A549 (cell line): ENCODE results near the gene ARHGAP26. TPM values are rescaled to one million over a fixed set of nuclear protein-coding genes. Genes with fewer than 3 reads are reported as not detected.

Experiments
- ATAC-seq, 2 experiments: fragments of 200-7000 bp in 1 of 2; fragments of >200 bp in 1 of 2; cut with Nextera tagmentation in 1 of 2; cut with Tn5 transposase in 1 of 2; 3 replicates each; pipeline versions ENCODE4 v1.8.0 to v1.9.1; 2018 to 2020; ENCODE audit warnings: mild to moderate bottlenecking in 1 of 2, moderate library complexity in 1 of 2
- CTCF ChIA-PET: fragments of 300-600 bp; sonication (Branson Sonifier 250); formaldehyde crosslinking; extraction: SDS; loops from one replicate; lab custom pipeline; 2021; ENCODE audit warnings: antibody characterized with exemption, inconsistent platforms; lab: Yijun Ruan, JAX
- POLR2A ChIA-PET: fragments of 350-600 bp; formaldehyde crosslinking; extraction: SDS; loops from one replicate; lab custom pipeline; 2021; ENCODE audit warnings: antibody characterized with exemption, inconsistent platforms; lab: Yijun Ruan, JAX
- DNase-seq, 2 experiments: peaks; one replicate each; pipeline versions ENCODE4 v3.0.0 to v3.0.0-alpha.2; 2011 to 2016; ENCODE audit warnings: low read depth in 1 of 2, low spot score in 1 of 2
- FAIRE-seq: peaks from 2 replicates; lab custom pipeline; 2011; peaks lifted over from hg19 to GRCh38; lab: Jason Lieb, UNC
- H3K27ac ChIP-seq, 2 experiments: fragments of >200 bp; sonication (Bioruptor Twin); formaldehyde crosslinking; 3 replicates each; pipeline ENCODE4 v1.5.1; 2016 to 2017
- H3K4me1 ChIP-seq: fragments of >200 bp; sonication (Bioruptor Twin); formaldehyde crosslinking; 3 replicates; pipeline ENCODE4 v1.6.1; 2016
- H3K4me2 ChIP-seq: fragments of >200 bp; sonication (Bioruptor Twin); formaldehyde crosslinking; 3 replicates; pipeline ENCODE4 v1.6.1; 2016
- H3K4me3 ChIP-seq: fragments of >200 bp; sonication (Bioruptor Twin); formaldehyde crosslinking; 3 replicates; pipeline ENCODE4 v1.5.1; 2016
- H3K9me3 ChIP-seq: fragments of >200 bp; sonication (Bioruptor Twin); formaldehyde crosslinking; 3 replicates; pipeline ENCODE4 v1.6.1; 2016
- CBX2 ChIP-seq: fragments of 200-600 bp; sonication (generic); IDR thresholded peaks from 2 replicates; pipeline ENCODE4 v1.6.1; 2016; ENCODE audit warnings: low read depth, mild to moderate bottlenecking, borderline replicate concordance
- CEBPB ChIP-seq, 2 experiments: fragments of >200 bp in 1 of 2; sonication (Bioruptor Twin) in 1 of 2; formaldehyde crosslinking in 1 of 2; IDR thresholded peaks; 2 replicates each; pipeline ENCODE4 v1.6.1; 2012 to 2016
- CHD2 ChIP-seq: fragments of 150-350 bp; IDR thresholded peaks from 2 replicates; pipeline ENCODE4 v1.6.1; 2014; ENCODE audit warnings: low read length; ENCODE audit not compliant: partially characterized antibody
- EHF ChIP-seq: fragments of 250-450 bp; sonication (Bioruptor Pico); IDR thresholded peaks from 2 replicates; pipeline ENCODE4 v1.5.0; 2020; ENCODE audit warnings: mild to moderate bottlenecking
- ESRRA ChIP-seq: fragments of 150-350 bp; IDR thresholded peaks from 2 replicates; pipeline ENCODE4 v1.6.1; 2014; ENCODE audit warnings: mild to moderate bottlenecking, low read length, borderline replicate concordance
- FOSB ChIP-seq: fragments of 250-450 bp; sonication (Bioruptor Pico); IDR thresholded peaks from 2 replicates; pipeline ENCODE4 v1.5.0; 2020; ENCODE audit warnings: mild to moderate bottlenecking, moderate library complexity
- FOSL2 ChIP-seq, 2 experiments: fragments of 450-650 bp in 1 of 2; fragments of >200 bp in 1 of 2; sonication (Bioruptor Twin) in 1 of 2; formaldehyde crosslinking; IDR thresholded peaks; 2 replicates each; pipeline versions ENCODE4 v1.5.0 to v1.6.1; 2016 to 2020; ENCODE audit warnings: mild to moderate bottlenecking in 1 of 2, moderate library complexity in 1 of 2
- FOXS1 ChIP-seq: fragments of 250-450 bp; sonication (Bioruptor Pico); IDR thresholded peaks from 2 replicates; pipeline ENCODE4 v1.5.0; 2020; ENCODE audit warnings: mild to moderate bottlenecking, moderate library complexity
- HOXB13 ChIP-seq: fragments of 250-450 bp; sonication (Bioruptor Pico); IDR thresholded peaks from 2 replicates; pipeline ENCODE4 v1.5.0; 2020; ENCODE audit warnings: low read depth, mild to moderate bottlenecking, moderate library complexity
- HOXB5 ChIP-seq: fragments of 250-450 bp; sonication (Bioruptor Pico); IDR thresholded peaks from 2 replicates; pipeline ENCODE4 v1.5.0; 2020; ENCODE audit warnings: mild to moderate bottlenecking, moderate library complexity
- JUN ChIP-seq, 2 experiments: fragments of >200 bp; sonication (Bioruptor Twin); formaldehyde crosslinking; IDR thresholded peaks; 2 replicates in 1 of 2; 3 replicates in 1 of 2; pipeline ENCODE4 v1.6.1; 2016 to 2017
- MAFK ChIP-seq: fragments of 450-650 bp; IDR thresholded peaks from 2 replicates; pipeline ENCODE4 v1.6.1; 2014; ENCODE audit not compliant: partially characterized antibody
- NPAS2 ChIP-seq: fragments of 250-450 bp; sonication (Bioruptor Pico); IDR thresholded peaks from 2 replicates; pipeline ENCODE4 v1.8.0; 2022; ENCODE audit warnings: mild to moderate bottlenecking, moderate library complexity, borderline replicate concordance
- POLR2AphosphoS2 ChIP-seq: conservative IDR thresholded peaks from 2 replicates; pipeline ENCODE4 v1.6.1; 2012; ENCODE audit warnings: low read length, improper control_type of control experiment, inconsistent platforms
- RARB ChIP-seq: fragments of 250-450 bp; sonication (Bioruptor Pico); IDR thresholded peaks from 2 replicates; pipeline ENCODE4 v1.8.0; 2021; ENCODE audit warnings: mild to moderate bottlenecking, moderate library complexity
- RFX5 ChIP-seq: fragments of 450-650 bp; IDR thresholded peaks from 2 replicates; pipeline ENCODE4 v1.7.1; 2014; ENCODE audit warnings: antibody characterized with exemption, mild to moderate bottlenecking, moderate library complexity
- SREBF2 ChIP-seq: fragments of 450-650 bp; IDR thresholded peaks from 2 replicates; pipeline ENCODE4 v1.6.1; 2014; ENCODE audit warnings: mild to moderate bottlenecking, moderate library complexity
- TP53 ChIP-seq: fragments of 250-450 bp; sonication (Bioruptor Pico); IDR thresholded peaks from 2 replicates; pipeline ENCODE4 v1.5.0; 2021; ENCODE audit warnings: mild to moderate bottlenecking, moderate library complexity
- ZC3H11A ChIP-seq: fragments of 450-650 bp; IDR thresholded peaks from 2 replicates; pipeline ENCODE4 v1.6.1; 2014; ENCODE audit warnings: antibody characterized with exemption, mild to moderate bottlenecking
- ZFP36 ChIP-seq: fragments of 450-650 bp; IDR thresholded peaks from 2 replicates; pipeline ENCODE4 v1.6.1; 2014; ENCODE audit warnings: borderline replicate concordance; ENCODE audit not compliant: partially characterized antibody
- ZNF302 ChIP-seq: fragments of 250-450 bp; sonication (Bioruptor Pico); IDR thresholded peaks from 2 replicates; pipeline ENCODE4 v1.9.0; 2021; ENCODE audit warnings: inconsistent platforms, mild to moderate bottlenecking, moderate library complexity
- WGBS: methylation state at CpG from one replicate; pipeline ENCODE4 v1.1.6; 2017; ENCODE audit errors: missing lambda C conversion rate; 5-methylcytosine and 5-hydroxymethylcytosine counted together
- polyA plus RNA-seq, 4 experiments: library from polyadenylated mRNA; depleted of rRNA in 3 of 4; stranded (reverse); fragments of >200 nt; fragmentation: RNase III in 1 of 4; extraction: RNeasy Plus Mini Kit Qiagen cat#74134 plus additional on column Dnase treatment in 1 of 4; gene quantifications; 2 replicates in 3 of 4; 3 replicates in 1 of 4; pipeline ENCODE4 v1.2.3, GENCODE V29; 2011 to 2017
- TF ChIP-seq, protein P1 (sequence below): IDR thresholded peaks from 2 replicates; pipeline ENCODE4 v1.6.1; 2012
- TF ChIP-seq, protein P2 (sequence below): fragments of 200-600 bp; sonication (generic); IDR thresholded peaks from 2 replicates; pipeline ENCODE4 v1.6.1; 2016; ENCODE audit warnings: antibody characterized with exemption, mild to moderate bottlenecking, moderate library complexity

ARHGAP26 gene
- polyA plus RNA-seq, 2 of the 4 experiments (the other 2 are of a cell fraction) = 6.6 to 19.1 TPM

- ChIA-PET CTCF (interaction anchor here (0.8 to 2.3 kb wide), 6 partner anchors 8 to 50 kb away, joined by 3 to 6 read pairs (median 4); no protein-coding TSS in a partner anchor), POLR2A (no interaction called here)
- FAIRE-seq = no peak
- Histone ChIP-seq H3K4me3 (no peak overlapping the region), H3K9me3 (no peaks in the 10 kb centered on the region), H3K4me1 (peaks cover 18% of the 10 kb centered on the region), H3K27ac (0 out of 6 replicates have a peak overlapping the region, but pooled peaks of 1 of the 2 experiments have one; percentile 6), H3K4me2 (no peak overlapping the region)
- WGBS = 89% methylated on average over 16 of the region's 16 CpGs
- no peak for TF ChIP-seq FOXS1 (CRISPR knock-in tag)
- TF ChIP-seq TP53 = no peak
- no peak for DNase-seq
- ATAC-seq = no peak
Observed at GRCh38 chr5:143222287-143223231, 452.4 kb downstream of the ARHGAP26 start.

- H3K4me2 ChIP-seq = no peak overlapping the region
- DNase-seq = no peak
- ATAC-seq = no peak
- no peaks in the 10 kb centered on the region for H3K9me3 ChIP-seq
- H3K4me1 ChIP-seq = 0 out of 3 replicates have a peak, but pooled peaks cover 2% of the 10 kb centered on the region
- CTCF ChIA-PET = interaction anchor here (1.0 kb wide), 1 partner anchor 11 kb away, joined by 3 read pairs; no protein-coding TSS in a partner anchor
- no peak overlapping the region for H3K4me3 ChIP-seq
- no peak for TF ChIP-seq FOSL2 (IDR thresholded peaks at IDR 0.05)
- no peak for TF ChIP-seq FOSL2 (CRISPR knock-in tag; IDR thresholded peaks at IDR 0.05)
- no peak for TF ChIP-seq RFX5
- TF ChIP-seq ZNF302 (CRISPR knock-in tag) = no peak
- TF ChIP-seq, protein P1, sequence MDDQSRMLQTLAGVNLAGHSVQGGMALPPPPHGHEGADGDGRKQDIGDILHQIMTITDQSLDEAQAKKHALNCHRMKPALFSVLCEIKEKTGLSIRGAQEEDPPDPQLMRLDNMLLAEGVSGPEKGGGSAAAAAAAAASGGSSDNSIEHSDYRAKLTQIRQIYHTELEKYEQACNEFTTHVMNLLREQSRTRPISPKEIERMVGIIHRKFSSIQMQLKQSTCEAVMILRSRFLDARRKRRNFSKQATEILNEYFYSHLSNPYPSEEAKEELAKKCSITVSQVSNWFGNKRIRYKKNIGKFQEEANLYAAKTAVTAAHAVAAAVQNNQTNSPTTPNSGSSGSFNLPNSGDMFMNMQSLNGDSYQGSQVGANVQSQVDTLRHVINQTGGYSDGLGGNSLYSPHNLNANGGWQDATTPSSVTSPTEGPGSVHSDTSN = no peak
- TF ChIP-seq NPAS2 = no peak
- WGBS = 89% methylated on average over 5 of the region's 5 CpGs
- FAIRE-seq = no peak
- H3K27ac ChIP-seq = no peak overlapping the region
- POLR2A ChIA-PET = no interaction called here
Observed at GRCh38 chr5:143224672-143225071, 454.5 kb downstream of the ARHGAP26 start.

- POLR2A ChIA-PET = no interaction called here
- no peak overlapping the region for H3K4me2 ChIP-seq
- no peaks in the 10 kb centered on the region for H3K9me3 ChIP-seq
- WGBS = 93% methylated on average over 4 of the region's 4 CpGs
- CTCF ChIA-PET = interaction anchor here (1.5 kb wide), 1 partner anchor 15 kb away, joined by 11 read pairs; no protein-coding TSS in a partner anchor
- ATAC-seq (no peak), DNase-seq (no peak), FAIRE-seq (no peak)
- no peaks in the 10 kb centered on the region for H3K4me1 ChIP-seq
- no peak overlapping the region for H3K4me3 ChIP-seq
- TF ChIP-seq CBX2 (no peak), CEBPB (IDR thresholded peaks at IDR 0.05) (no peak), ESRRA (no peak), FOSB (CRISPR knock-in tag) (no peak), RARB (CRISPR knock-in tag) (no peak), HOXB5 (CRISPR knock-in tag) (no peak), ZFP36 (no peak), EHF (no peak), NPAS2 (no peak), ZC3H11A (no peak), SREBF2 (no peak), MAFK (no peak), RFX5 (no peak), POLR2AphosphoS2 (no peak), HOXB13 (CRISPR knock-in tag) (no peak), JUN (IDR thresholded peaks at IDR 0.05) (no peak), CHD2 (no peak)
- TF ChIP-seq, protein P2, sequence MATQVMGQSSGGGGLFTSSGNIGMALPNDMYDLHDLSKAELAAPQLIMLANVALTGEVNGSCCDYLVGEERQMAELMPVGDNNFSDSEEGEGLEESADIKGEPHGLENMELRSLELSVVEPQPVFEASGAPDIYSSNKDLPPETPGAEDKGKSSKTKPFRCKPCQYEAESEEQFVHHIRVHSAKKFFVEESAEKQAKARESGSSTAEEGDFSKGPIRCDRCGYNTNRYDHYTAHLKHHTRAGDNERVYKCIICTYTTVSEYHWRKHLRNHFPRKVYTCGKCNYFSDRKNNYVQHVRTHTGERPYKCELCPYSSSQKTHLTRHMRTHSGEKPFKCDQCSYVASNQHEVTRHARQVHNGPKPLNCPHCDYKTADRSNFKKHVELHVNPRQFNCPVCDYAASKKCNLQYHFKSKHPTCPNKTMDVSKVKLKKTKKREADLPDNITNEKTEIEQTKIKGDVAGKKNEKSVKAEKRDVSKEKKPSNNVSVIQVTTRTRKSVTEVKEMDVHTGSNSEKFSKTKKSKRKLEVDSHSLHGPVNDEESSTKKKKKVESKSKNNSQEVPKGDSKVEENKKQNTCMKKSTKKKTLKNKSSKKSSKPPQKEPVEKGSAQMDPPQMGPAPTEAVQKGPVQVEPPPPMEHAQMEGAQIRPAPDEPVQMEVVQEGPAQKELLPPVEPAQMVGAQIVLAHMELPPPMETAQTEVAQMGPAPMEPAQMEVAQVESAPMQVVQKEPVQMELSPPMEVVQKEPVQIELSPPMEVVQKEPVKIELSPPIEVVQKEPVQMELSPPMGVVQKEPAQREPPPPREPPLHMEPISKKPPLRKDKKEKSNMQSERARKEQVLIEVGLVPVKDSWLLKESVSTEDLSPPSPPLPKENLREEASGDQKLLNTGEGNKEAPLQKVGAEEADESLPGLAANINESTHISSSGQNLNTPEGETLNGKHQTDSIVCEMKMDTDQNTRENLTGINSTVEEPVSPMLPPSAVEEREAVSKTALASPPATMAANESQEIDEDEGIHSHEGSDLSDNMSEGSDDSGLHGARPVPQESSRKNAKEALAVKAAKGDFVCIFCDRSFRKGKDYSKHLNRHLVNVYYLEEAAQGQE = no peak
- TF ChIP-seq, protein P1 = no peak
- H3K27ac ChIP-seq = 0 out of 6 replicates have a peak overlapping the region, but pooled peaks of 1 of the 2 experiments have one; percentile 7
Observed at GRCh38 chr5:143225511-143225910, 455.3 kb downstream of the ARHGAP26 start.
